ENCODE measurements around the gene ASGR1. TPM values are rescaled to one million over a fixed set of nuclear protein-coding genes. Genes with fewer than 3 reads are reported as not detected.

ASGR1 gene
- total RNA-seq, 1 experiment from 2014 or later, result 1.3 TPM

DNA sequence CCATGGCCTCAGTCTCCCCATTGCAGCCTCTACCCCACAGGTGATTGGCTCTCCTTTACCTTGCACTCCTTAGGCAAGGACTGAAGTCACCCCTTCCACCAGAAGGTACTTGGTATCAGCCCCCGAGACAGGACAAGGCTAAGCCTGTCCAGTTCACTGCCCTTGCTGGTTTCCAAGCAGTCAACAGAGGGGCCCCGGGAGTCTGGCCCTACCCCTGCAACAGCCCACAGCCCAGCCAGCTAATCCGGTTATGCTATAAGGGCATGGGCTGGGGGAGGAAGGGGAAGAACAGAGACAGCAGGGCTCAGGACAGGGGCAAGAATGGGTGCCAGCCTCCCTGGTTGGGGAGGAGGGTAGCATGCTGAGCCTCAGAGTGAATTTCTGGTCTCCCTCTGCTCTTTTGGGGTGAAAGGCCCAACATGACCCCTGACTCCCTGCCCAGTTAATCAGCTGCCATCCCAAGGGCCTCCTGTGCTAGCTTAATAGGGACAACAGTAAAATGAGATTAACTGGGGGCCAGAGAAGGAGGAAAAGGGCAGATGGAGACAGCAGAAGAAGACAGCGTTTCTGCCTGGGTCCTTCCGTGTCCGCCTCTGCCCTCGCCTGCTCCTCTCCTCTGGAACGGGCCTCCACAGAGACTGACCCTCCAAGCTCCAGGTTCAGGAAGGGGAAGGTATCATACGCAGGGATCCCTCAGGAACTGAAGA is 29.7 kb upstream of the ASGR1 start:
- DNase-seq (ENCODE audit: low read depth, low spot score), result no peak
- no peak for ATAC-seq
- H3K36me3 ChIP-seq (ENCODE audit: control insufficient read depth, insufficient read depth, low read length), result no peaks in the 10 kb centered on the region
- in situ Hi-C loops (cut with HindIII; ENCODE audit: low pct_unique_long_range_greater_than_20kb, low sequenced_read_pairs) (no loop called here), intact Hi-C loops (cut with micrococcal nuclease; ENCODE audit: unreplicated experiment) (no loop called here)
- H3K4me3 ChIP-seq (ENCODE audit: low read depth in 2 of 2, low read length in 2 of 2), result no peak overlapping the region
- TF ChIP-seq TCF7L2 (IDR thresholded peaks at IDR 0.05; ENCODE audit: low read depth, low read length) (no peak), POLR2AphosphoS5 (IDR thresholded peaks at IDR 0.05; ENCODE audit: low read depth, low read length) (no peak), SIN3A (IDR thresholded peaks at IDR 0.05; ENCODE audit: borderline replicate concordance, insufficient read depth, low read depth, low read length) (no peak)
- TF ChIP-seq, protein P1, sequence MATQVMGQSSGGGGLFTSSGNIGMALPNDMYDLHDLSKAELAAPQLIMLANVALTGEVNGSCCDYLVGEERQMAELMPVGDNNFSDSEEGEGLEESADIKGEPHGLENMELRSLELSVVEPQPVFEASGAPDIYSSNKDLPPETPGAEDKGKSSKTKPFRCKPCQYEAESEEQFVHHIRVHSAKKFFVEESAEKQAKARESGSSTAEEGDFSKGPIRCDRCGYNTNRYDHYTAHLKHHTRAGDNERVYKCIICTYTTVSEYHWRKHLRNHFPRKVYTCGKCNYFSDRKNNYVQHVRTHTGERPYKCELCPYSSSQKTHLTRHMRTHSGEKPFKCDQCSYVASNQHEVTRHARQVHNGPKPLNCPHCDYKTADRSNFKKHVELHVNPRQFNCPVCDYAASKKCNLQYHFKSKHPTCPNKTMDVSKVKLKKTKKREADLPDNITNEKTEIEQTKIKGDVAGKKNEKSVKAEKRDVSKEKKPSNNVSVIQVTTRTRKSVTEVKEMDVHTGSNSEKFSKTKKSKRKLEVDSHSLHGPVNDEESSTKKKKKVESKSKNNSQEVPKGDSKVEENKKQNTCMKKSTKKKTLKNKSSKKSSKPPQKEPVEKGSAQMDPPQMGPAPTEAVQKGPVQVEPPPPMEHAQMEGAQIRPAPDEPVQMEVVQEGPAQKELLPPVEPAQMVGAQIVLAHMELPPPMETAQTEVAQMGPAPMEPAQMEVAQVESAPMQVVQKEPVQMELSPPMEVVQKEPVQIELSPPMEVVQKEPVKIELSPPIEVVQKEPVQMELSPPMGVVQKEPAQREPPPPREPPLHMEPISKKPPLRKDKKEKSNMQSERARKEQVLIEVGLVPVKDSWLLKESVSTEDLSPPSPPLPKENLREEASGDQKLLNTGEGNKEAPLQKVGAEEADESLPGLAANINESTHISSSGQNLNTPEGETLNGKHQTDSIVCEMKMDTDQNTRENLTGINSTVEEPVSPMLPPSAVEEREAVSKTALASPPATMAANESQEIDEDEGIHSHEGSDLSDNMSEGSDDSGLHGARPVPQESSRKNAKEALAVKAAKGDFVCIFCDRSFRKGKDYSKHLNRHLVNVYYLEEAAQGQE (IDR thresholded peaks at IDR 0.05; ENCODE audit: insufficient read depth in 1 of 2, low read depth in 2 of 2, low read length in 1 of 2), result no peak
- TF ChIP-seq, protein P2, sequence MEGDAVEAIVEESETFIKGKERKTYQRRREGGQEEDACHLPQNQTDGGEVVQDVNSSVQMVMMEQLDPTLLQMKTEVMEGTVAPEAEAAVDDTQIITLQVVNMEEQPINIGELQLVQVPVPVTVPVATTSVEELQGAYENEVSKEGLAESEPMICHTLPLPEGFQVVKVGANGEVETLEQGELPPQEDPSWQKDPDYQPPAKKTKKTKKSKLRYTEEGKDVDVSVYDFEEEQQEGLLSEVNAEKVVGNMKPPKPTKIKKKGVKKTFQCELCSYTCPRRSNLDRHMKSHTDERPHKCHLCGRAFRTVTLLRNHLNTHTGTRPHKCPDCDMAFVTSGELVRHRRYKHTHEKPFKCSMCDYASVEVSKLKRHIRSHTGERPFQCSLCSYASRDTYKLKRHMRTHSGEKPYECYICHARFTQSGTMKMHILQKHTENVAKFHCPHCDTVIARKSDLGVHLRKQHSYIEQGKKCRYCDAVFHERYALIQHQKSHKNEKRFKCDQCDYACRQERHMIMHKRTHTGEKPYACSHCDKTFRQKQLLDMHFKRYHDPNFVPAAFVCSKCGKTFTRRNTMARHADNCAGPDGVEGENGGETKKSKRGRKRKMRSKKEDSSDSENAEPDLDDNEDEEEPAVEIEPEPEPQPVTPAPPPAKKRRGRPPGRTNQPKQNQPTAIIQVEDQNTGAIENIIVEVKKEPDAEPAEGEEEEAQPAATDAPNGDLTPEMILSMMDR (IDR thresholded peaks at IDR 0.05), result no peak
- POLR2A ChIA-PET, result no interaction called here
- H3K9me3 ChIP-seq (ENCODE audit: control insufficient read depth, insufficient read depth, low read depth, low read length), result no peaks in the 10 kb centered on the region
- CTCF ChIA-PET, result no interaction called here
- H3K27ac ChIP-seq (ENCODE audit: low read length), result no peak overlapping the region
- peaks cover 4% of the 10 kb centered on the region for H3K4me1 ChIP-seq (ENCODE audit: control insufficient read depth, insufficient read depth, low read length)
- H3K27me3 ChIP-seq (ENCODE audit: control insufficient read depth, insufficient read depth, low read length), result no peaks in the 10 kb centered on the region
- BruUV-seq (replicated peaks), result no TSS peak

DNA sequence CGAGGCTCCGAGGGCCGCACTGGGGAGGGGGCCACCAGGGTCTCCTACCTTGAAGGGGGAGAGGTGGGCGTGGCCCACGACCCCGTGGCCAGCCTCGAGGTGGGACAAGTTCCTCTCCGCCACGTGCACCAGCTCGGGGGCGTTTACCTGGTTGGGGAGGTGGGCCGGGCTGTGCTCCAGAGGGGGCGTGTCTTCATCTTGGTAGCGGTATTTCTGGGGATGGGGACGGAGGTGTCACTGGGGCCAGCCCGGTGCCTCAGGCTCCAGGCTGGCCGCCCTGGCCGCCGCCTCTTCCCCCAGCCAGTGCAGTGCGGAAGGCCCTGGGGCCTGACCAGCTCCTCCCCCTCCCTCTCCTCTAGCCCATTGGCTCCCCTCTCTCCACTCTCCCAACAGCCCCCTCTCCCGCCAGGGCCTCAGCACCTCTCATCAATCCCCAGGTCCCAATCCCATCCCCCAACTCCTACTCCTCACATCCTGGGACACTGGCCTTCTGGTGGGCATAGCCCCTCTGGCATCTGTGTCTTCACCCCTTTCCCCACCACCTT is 28.9 kb upstream of the ASGR1 start:
- H3K4me1 ChIP-seq (ENCODE audit: control insufficient read depth, insufficient read depth, low read length), result peaks cover 4% of the 10 kb centered on the region
- no peak for ATAC-seq
- DNase-seq (ENCODE audit: low read depth, low spot score), result no peak
- in situ Hi-C loops (cut with HindIII; ENCODE audit: low pct_unique_long_range_greater_than_20kb, low sequenced_read_pairs), result no loop called here
- no peak overlapping the region for H3K4me3 ChIP-seq (ENCODE audit: low read depth in 2 of 2, low read length in 2 of 2)
- H3K36me3 ChIP-seq (ENCODE audit: control insufficient read depth, insufficient read depth, low read length), result no peaks in the 10 kb centered on the region
- no peak overlapping the region for H3K27ac ChIP-seq (ENCODE audit: low read length)
- ChIA-PET CTCF (no interaction called here), POLR2A (no interaction called here)
- H3K9me3 ChIP-seq (ENCODE audit: control insufficient read depth, insufficient read depth, low read depth, low read length), result no peaks in the 10 kb centered on the region
- TF ChIP-seq, protein P1 (IDR thresholded peaks at IDR 0.05; ENCODE audit: insufficient read depth in 1 of 2, low read depth in 2 of 2, low read length in 1 of 2), result no peak
- TF ChIP-seq POLR2AphosphoS5 (IDR thresholded peaks at IDR 0.05; ENCODE audit: low read depth, low read length) (no peak), SIN3A (IDR thresholded peaks at IDR 0.05; ENCODE audit: borderline replicate concordance, insufficient read depth, low read depth, low read length) (no peak), TCF7L2 (IDR thresholded peaks at IDR 0.05; ENCODE audit: low read depth, low read length) (no peak)
- TF ChIP-seq, protein P2 (IDR thresholded peaks at IDR 0.05), result no peak
- intact Hi-C loops (cut with micrococcal nuclease; ENCODE audit: unreplicated experiment), result no loop called here
- BruUV-seq (replicated peaks), result no TSS peak
- H3K27me3 ChIP-seq (ENCODE audit: control insufficient read depth, insufficient read depth, low read length), result no peaks in the 10 kb centered on the region
